AG10803 (cell line): ENCODE measurements around the gene NLRC5.

Experiments used
- DNase-seq: peaks from one replicate; pipeline ENCODE4 v3.0.0; 2010; ENCODE audit warnings: low read depth
- H3K4me3 ChIP-seq: 2 replicates; pipeline ENCODE4 v1.5.1; 2011; ENCODE audit warnings: mild to moderate bottlenecking, low read length, control low read depth
- TF ChIP-seq, protein P1 (sequence below): conservative IDR thresholded peaks from 2 replicates; pipeline ENCODE4 v1.5.1; 2011; ENCODE audit warnings: mild to moderate bottlenecking, low read length, control low read depth, inconsistent platforms

Gene NLRC5

GRCh38 chr16:57008440-57008839, 19.1 kb downstream of the NLRC5 start:
- H3K4me3 ChIP-seq, result no peak overlapping the region
- DNase-seq, result no peak
- TF ChIP-seq, protein P1, sequence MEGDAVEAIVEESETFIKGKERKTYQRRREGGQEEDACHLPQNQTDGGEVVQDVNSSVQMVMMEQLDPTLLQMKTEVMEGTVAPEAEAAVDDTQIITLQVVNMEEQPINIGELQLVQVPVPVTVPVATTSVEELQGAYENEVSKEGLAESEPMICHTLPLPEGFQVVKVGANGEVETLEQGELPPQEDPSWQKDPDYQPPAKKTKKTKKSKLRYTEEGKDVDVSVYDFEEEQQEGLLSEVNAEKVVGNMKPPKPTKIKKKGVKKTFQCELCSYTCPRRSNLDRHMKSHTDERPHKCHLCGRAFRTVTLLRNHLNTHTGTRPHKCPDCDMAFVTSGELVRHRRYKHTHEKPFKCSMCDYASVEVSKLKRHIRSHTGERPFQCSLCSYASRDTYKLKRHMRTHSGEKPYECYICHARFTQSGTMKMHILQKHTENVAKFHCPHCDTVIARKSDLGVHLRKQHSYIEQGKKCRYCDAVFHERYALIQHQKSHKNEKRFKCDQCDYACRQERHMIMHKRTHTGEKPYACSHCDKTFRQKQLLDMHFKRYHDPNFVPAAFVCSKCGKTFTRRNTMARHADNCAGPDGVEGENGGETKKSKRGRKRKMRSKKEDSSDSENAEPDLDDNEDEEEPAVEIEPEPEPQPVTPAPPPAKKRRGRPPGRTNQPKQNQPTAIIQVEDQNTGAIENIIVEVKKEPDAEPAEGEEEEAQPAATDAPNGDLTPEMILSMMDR, result no peak

- TF ChIP-seq, protein P1, result no peak
- no peak for DNase-seq
- H3K4me3 ChIP-seq, result no peak overlapping the region
Observed at GRCh38 chr16:57009643-57010170, 20.4 kb downstream of the NLRC5 start.

- TF ChIP-seq, protein P1, result no peak
- no peak overlapping the region for H3K4me3 ChIP-seq
- no peak for DNase-seq
Observed at GRCh38 chr16:57012353-57012752, 23.0 kb downstream of the NLRC5 start.

DNA sequence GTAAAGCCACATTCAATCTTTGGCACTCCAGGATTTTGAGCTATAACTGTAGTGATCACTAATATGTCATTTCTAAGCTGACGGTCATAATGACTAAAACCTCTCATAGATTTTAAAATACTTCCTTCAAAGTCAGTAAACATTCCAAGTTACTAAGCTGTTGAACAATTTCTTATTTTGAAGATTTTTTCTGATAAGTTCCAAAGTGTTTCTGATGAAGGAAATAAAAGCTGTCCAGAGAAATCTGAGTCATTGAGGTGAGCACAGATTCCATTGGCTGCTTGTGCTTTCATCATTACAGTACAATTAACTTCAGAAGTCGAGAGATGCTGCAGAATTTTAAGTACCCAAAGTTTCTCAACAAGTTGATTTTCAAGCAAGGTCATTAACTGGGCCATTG, 23.9 kb downstream of the NLRC5 start:
- TF ChIP-seq, protein P1, result no peak
- peak; percentile 67 for DNase-seq

DNA sequence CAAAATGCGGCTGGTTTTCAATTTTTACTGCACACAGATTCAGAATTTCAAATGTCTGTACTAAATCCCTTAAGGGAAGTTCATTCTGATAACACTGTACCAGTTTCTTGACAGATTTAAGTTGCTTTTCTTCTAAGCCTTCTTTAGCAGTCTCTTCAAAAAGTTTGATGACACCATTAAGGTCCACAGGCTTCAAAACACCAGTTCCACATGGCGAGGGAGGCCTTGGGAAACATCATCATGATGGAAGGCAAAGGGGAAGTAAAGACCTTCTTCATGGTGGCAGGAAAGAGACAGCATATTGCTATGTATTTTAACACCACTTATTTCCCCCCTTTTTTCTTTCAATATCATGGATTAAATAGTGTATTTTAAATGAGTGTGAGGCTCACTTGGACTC, 24.5 kb downstream of the NLRC5 start:
- TF ChIP-seq, protein P1, result no peak
- H3K4me3 ChIP-seq, result no peak overlapping the region
- DNase-seq, result no peak

More for the DNA sequence above, 23.9 kb downstream of the NLRC5 start:
- H3K4me3 ChIP-seq, result no peak overlapping the region

DNA sequence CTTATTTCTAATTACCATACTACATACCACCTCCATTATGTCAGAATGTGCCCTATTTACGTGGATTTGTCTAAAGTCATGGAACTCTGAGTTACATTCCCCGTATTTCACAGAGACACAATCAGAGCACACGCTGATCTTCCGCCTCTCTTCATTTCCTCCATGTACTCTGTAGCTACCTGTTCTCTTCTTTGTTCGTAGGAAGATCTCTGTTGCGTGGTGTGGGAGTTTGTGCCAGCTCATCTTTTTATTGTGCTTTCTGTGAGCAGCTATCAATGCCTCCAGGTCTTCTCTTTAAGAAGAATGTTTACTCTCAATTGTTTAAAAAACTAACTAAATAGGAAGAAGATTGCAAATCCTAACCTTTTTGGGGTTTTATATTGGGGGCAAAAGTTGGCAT, 26.9 kb downstream of the NLRC5 start:
- no peak overlapping the region for H3K4me3 ChIP-seq
- TF ChIP-seq, protein P1, result no peak
- DNase-seq, result no peak

DNA sequence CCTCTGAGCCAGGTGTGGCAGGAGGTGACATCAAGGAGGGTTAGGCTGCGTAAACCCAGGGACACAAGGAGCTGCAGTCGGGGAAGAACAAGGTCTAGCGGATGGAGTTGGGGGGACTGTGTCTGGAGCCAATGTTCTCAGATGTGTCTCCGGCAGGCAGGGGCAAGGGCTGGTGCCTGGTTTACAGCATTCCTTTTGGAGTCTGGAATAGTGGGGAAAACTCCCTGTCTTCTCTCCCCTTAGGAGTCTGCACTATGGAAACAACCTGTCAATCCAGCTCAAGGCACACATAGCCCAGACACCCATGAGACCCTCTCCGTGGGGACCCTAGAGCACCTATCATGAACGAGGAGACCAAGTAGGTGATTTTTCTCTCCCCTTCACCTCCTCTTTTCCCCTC, 27.5 kb downstream of the NLRC5 start:
- TF ChIP-seq, protein P1, result no peak
- no peak for DNase-seq
- H3K4me3 ChIP-seq, result no peak overlapping the region
